Peyer's patch (tissue), 4 donors: ENCODE data around the gene SLC49A3. TPM values are rescaled to one million over a fixed set of nuclear protein-coding genes. Genes with fewer than 3 reads are reported as not detected.

ENCODE experiments used
- DNase-seq, 3 donors: peaks; one replicate each; pipeline ENCODE4 v3.0.0-alpha.2; 2017 to 2019
- H3K27ac ChIP-seq, 4 donors: fragments of 200-600 bp; sonication (generic); one replicate each; pipeline ENCODE4 v1.5.1; 2016 to 2019
- H3K27me3 ChIP-seq, 2 donors: fragments of 200-600 bp; sonication (generic); one replicate each; pipeline ENCODE4 v1.5.1; 2019
- H3K36me3 ChIP-seq, 3 donors: fragments of 200-600 bp; sonication (generic); one replicate each; pipeline ENCODE4 v1.5.1; 2016 to 2019
- H3K4me1 ChIP-seq, 4 donors: fragments of 200-600 bp; sonication (generic); one replicate each; pipeline ENCODE4 v1.5.1; 2016 to 2019
- H3K4me3 ChIP-seq, 4 donors: fragments of 200-600 bp; sonication (generic); 1 replicate in 3 of 4; 2 replicates in 1 of 4; pipeline ENCODE4 v1.5.1; 2016 to 2019; ENCODE audit warnings: mild to moderate bottlenecking in 1 of 4
- H3K9me3 ChIP-seq, 4 donors: fragments of 200-600 bp; sonication (generic); one replicate each; pipeline ENCODE4 v1.5.1; 2016 to 2019; ENCODE audit warnings: mild to moderate bottlenecking in 1 of 4
- CTCF ChIP-seq, 6 experiments: fragments of 450-650 bp in 4 of 6; fragments of 200-600 bp in 2 of 6; sonication (generic) in 1 of 6; IDR thresholded peaks; one replicate each; pipeline ENCODE4 v1.5.1; 2017 to 2019; ENCODE audit warnings: antibody characterized with exemption in 6 of 6, mild to moderate bottlenecking in 3 of 6, moderate library complexity in 1 of 6
- POLR2A ChIP-seq, 2 donors: fragments of 450-650 bp; IDR thresholded peaks; one replicate each; pipeline ENCODE4 v1.5.1; 2017; ENCODE audit warnings: antibody characterized with exemption in 2 of 2, mild to moderate bottlenecking in 2 of 2, moderate library complexity in 2 of 2
- total RNA-seq, 4 donors: library from RNA; depleted of rRNA; stranded (reverse); fragments of >200 nt; gene quantifications; one replicate each; pipeline ENCODE4 v1.1.0, GENCODE V29; 2016

Gene SLC49A3
- total RNA-seq, 4 donors from 2014 or later, result 4.1 to 13.3 (median 9.4) TPM

- TF ChIP-seq POLR2A (IDR thresholded peaks at IDR 0.05) (no peak), CTCF (IDR thresholded peaks at IDR 0.05) (no peak)
- Histone ChIP-seq H3K4me1 (peaks cover 0 to 35% (median 0%) of the 10 kb centered on the region in 4 donors), H3K27me3 (no peaks in the 10 kb centered on the region), H3K27ac (no peak overlapping the region), H3K9me3 (no peaks in the 10 kb centered on the region), H3K4me3 (no peak overlapping the region), H3K36me3 (peaks cover 0 to 27% (median 0%) of the 10 kb centered on the region in 3 donors)
- no peak for DNase-seq
These were observed 38.6 kb upstream of the SLC49A3 start for GRCh38 chr4:727576-727975.

GRCh38 chr4:726838-727237 is 37.9 kb upstream of the SLC49A3 start:
- peaks cover 0 to 35% (median 0%) of the 10 kb centered on the region in 4 donors for H3K4me1 ChIP-seq
- H3K4me3 ChIP-seq, result no peak overlapping the region
- TF ChIP-seq CTCF (IDR thresholded peaks at IDR 0.05) (no peak), POLR2A (IDR thresholded peaks at IDR 0.05) (no peak)
- no peak overlapping the region for H3K27ac ChIP-seq
- DNase-seq, result no peak
- H3K27me3 ChIP-seq, result no peaks in the 10 kb centered on the region
- peaks cover 0 to 31% (median 0%) of the 10 kb centered on the region in 3 donors for H3K36me3 ChIP-seq
- no peaks in the 10 kb centered on the region for H3K9me3 ChIP-seq

- H3K36me3 ChIP-seq, result peaks cover 0 to 31% (median 0%) of the 10 kb centered on the region in 3 donors
- no peak overlapping the region for H3K27ac ChIP-seq
- H3K4me3 ChIP-seq, result no peak overlapping the region
- TF ChIP-seq CTCF (IDR thresholded peaks at IDR 0.05) (no peak), POLR2A (IDR thresholded peaks at IDR 0.05) (no peak)
- DNase-seq, result no peak
- no peaks in the 10 kb centered on the region for H3K9me3 ChIP-seq
- peaks cover 0 to 41% (median 0%) of the 10 kb centered on the region in 4 donors for H3K4me1 ChIP-seq
- no peaks in the 10 kb centered on the region for H3K27me3 ChIP-seq
These were observed 37.4 kb upstream of the SLC49A3 start for GRCh38 chr4:726235-726787.

GRCh38 chr4:725391-726234 is 36.7 kb upstream of the SLC49A3 start:
- H3K36me3 ChIP-seq, result peaks cover 0 to 24% (median 0%) of the 10 kb centered on the region in 3 donors
- TF ChIP-seq POLR2A (IDR thresholded peaks at IDR 0.05) (no peak), CTCF (IDR thresholded peaks at IDR 0.05) (no peak)
- H3K27me3 ChIP-seq, result no peaks in the 10 kb centered on the region
- no peak overlapping the region for H3K4me3 ChIP-seq
- H3K9me3 ChIP-seq, result no peaks in the 10 kb centered on the region
- no peak for DNase-seq
- H3K27ac ChIP-seq, result no peak overlapping the region
- peaks cover 0 to 48% (median 0%) of the 10 kb centered on the region in 4 donors for H3K4me1 ChIP-seq

GRCh38 chr4:723751-724530 is 35.0 kb upstream of the SLC49A3 start:
- peak in 1 of 3 donors; percentile 75 for DNase-seq
- Histone ChIP-seq H3K9me3 (no peaks in the 10 kb centered on the region), H3K4me3 (no peak overlapping the region), H3K27ac (peak overlapping the region in 2 of 4 donors; percentile 3 to 53), H3K27me3 (no peaks in the 10 kb centered on the region), H3K36me3 (peaks cover 0 to 16% (median 0%) of the 10 kb centered on the region in 3 donors), H3K4me1 (peaks cover 0 to 51% (median 0%) of the 10 kb centered on the region in 4 donors)
- TF ChIP-seq CTCF (IDR thresholded peaks at IDR 0.05) (peak in 3 of 6 experiments; percentile 14 to 27 (median 21)), POLR2A (IDR thresholded peaks at IDR 0.05) (no peak)
